Ovary (tissue), 3 donors: ENCODE results near the gene VWA1.
"Not testable (repeated sequence)": the region's sequence is repeated elsewhere in the genome, so short reads cannot be mapped to it uniquely, and the experiment has no call there.

ENCODE experiments used
- POLR2A ChIP-seq: fragments of 450-650 bp; IDR thresholded peaks from one replicate; pipeline ENCODE4 v1.6.1; 2017; ENCODE audit warnings: antibody characterized with exemption, mild to moderate bottlenecking, moderate library complexity
- TF ChIP-seq, protein P1 (sequence below), 3 donors: fragments of 450-650 bp in 2 of 3; fragments of 200-600 bp in 1 of 3; IDR thresholded peaks; one replicate each; pipeline versions ENCODE4 v1.5.1 to v1.8.0; 2016 to 2022; ENCODE audit warnings: antibody characterized with exemption in 3 of 3, mild to moderate bottlenecking in 1 of 3
- donor health status: DM: no; HTN: no; CAD: no.

DNA sequence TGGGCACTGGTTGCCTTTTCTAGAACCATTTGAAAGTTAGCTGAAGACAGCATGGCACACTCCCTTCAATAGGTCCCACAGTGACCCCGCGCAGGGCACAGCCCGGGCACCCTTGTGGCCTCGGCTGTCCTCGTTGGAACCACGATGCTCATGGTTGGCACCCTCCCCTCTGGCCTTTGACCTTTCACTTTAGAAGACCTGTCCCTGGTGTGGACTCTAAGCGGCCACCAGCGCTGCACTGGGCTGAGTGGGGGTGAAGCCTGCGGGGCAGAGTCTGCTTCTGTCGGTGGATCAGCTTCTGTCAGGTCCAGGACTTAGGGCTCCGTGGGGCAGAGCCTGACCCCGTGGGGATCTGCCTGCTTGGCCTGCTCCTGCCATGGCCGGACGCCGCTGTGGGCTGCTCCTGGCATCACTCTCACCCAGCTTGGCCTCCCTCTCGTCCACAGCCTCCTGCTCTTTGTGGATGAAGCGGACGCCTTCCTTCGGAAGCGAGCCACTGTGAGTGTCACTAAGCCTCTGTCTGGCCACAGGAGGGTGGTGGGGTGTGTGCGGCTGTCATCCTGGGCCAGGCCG is 21.3 kb downstream of the VWA1 start:
- TF ChIP-seq, protein P1, sequence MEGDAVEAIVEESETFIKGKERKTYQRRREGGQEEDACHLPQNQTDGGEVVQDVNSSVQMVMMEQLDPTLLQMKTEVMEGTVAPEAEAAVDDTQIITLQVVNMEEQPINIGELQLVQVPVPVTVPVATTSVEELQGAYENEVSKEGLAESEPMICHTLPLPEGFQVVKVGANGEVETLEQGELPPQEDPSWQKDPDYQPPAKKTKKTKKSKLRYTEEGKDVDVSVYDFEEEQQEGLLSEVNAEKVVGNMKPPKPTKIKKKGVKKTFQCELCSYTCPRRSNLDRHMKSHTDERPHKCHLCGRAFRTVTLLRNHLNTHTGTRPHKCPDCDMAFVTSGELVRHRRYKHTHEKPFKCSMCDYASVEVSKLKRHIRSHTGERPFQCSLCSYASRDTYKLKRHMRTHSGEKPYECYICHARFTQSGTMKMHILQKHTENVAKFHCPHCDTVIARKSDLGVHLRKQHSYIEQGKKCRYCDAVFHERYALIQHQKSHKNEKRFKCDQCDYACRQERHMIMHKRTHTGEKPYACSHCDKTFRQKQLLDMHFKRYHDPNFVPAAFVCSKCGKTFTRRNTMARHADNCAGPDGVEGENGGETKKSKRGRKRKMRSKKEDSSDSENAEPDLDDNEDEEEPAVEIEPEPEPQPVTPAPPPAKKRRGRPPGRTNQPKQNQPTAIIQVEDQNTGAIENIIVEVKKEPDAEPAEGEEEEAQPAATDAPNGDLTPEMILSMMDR (IDR thresholded peaks at IDR 0.05), result not testable (repeated sequence)
- not testable (repeated sequence) for TF ChIP-seq POLR2A
